Measurements from ENCODE around the gene MAPKAPK5. TPM values are rescaled to one million over a fixed set of nuclear protein-coding genes. Genes with fewer than 3 reads are reported as not detected.

The MAPKAPK5 gene
- total RNA-seq, 1 experiment from 2014 or later: 85.7 TPM

DNA sequence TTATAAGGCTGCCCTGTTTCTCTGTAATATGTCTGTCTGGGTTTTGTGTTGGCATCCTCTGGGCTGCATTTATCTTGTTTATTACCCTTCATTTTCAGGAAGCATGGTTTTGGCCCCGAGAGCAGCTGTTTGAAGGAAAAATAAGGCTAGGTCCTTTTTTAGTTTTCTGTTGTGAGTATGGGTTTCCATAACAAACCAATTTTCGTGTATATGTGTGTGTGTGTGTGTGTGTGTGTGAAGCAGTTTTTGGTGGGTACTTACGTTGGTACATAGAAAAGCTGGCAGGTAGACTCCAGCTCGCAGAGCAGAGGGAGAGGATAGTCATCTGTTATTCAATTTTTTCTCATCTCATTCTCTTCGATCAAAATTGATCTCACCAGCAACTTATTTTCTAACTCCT, 52.5 kb downstream of the MAPKAPK5 start:
- no peak overlapping the region for H3K18ac ChIP-seq (ENCODE audit: insufficient read length, low read depth, low read length)
- Mint-ChIP-seq H3K36me3 (ENCODE audit: insufficient read depth in 1 of 3, low read depth in 3 of 3) (peaks cover 42 to 80% (median 75%) of the 10 kb centered on the region in 3 experiments), H3K4me1 (no peaks in the 10 kb centered on the region), H3K27me3 (ENCODE audit: low read depth) (no peaks in the 10 kb centered on the region), H3K27ac (peak overlapping the region in 1 of 3 experiments; percentile 45; a peak in 2 of 7 replicates), H3K4me3 (no peak overlapping the region), H3K9me3 (peaks cover 0 to 3% of the 10 kb centered on the region in 2 experiments; a peak in 2 of 5 replicates)
- H2AK5ac ChIP-seq (ENCODE audit: insufficient read length, low read length): no peak overlapping the region
- H3K27me3 ChIP-seq (ENCODE audit: insufficient read depth, low read length): no peaks in the 10 kb centered on the region
- H2AFZ ChIP-seq (ENCODE audit: low read length): no peak overlapping the region
- no peaks in the 10 kb centered on the region for H3K4me1 ChIP-seq (ENCODE audit: insufficient read depth, low read length)
- H3K14ac ChIP-seq (ENCODE audit: insufficient read depth, low read length): no peak overlapping the region
- H3K9me3 ChIP-seq (ENCODE audit: control insufficient read depth, low read depth, low read length): no peaks in the 10 kb centered on the region
- WGBS (ENCODE audit: extremely low coverage, insufficient read length, low lambda C conversion rate): no CpG with 5 or more reads among the region's 5 CpGs
- no peak for DNase-seq
- H2BK5ac ChIP-seq (ENCODE audit: insufficient read length, low read length): no peak overlapping the region
- no peak overlapping the region for H4K8ac ChIP-seq (replicated peaks; ENCODE audit: insufficient read length, low read depth, low read length)
- H3K9ac ChIP-seq (ENCODE audit: extremely low read depth, insufficient read length, low read length): no peak overlapping the region
- no peak overlapping the region for H3T11ph ChIP-seq (ENCODE audit: low read length)
- H3K27ac ChIP-seq (ENCODE audit: insufficient read length, low read depth, low read length): no peak overlapping the region
- TF ChIP-seq, protein P1, sequence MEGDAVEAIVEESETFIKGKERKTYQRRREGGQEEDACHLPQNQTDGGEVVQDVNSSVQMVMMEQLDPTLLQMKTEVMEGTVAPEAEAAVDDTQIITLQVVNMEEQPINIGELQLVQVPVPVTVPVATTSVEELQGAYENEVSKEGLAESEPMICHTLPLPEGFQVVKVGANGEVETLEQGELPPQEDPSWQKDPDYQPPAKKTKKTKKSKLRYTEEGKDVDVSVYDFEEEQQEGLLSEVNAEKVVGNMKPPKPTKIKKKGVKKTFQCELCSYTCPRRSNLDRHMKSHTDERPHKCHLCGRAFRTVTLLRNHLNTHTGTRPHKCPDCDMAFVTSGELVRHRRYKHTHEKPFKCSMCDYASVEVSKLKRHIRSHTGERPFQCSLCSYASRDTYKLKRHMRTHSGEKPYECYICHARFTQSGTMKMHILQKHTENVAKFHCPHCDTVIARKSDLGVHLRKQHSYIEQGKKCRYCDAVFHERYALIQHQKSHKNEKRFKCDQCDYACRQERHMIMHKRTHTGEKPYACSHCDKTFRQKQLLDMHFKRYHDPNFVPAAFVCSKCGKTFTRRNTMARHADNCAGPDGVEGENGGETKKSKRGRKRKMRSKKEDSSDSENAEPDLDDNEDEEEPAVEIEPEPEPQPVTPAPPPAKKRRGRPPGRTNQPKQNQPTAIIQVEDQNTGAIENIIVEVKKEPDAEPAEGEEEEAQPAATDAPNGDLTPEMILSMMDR (conservative IDR thresholded peaks at IDR 0.05): no peak
- H4K20me1 ChIP-seq (ENCODE audit: control insufficient read depth, insufficient read depth, insufficient read length): no peaks in the 10 kb centered on the region
- no peak overlapping the region for H4K91ac ChIP-seq (ENCODE audit: insufficient read length, low read depth, low read length)
- H2BK12ac ChIP-seq (ENCODE audit: insufficient read length, low read depth, low read length): no peak overlapping the region
- H3K4me2 ChIP-seq (ENCODE audit: insufficient read depth, insufficient read length, low read length): no peak overlapping the region
- H2BK20ac ChIP-seq (ENCODE audit: low read depth, low read length, poor library complexity, severe bottlenecking): no peak overlapping the region
- H4K5ac ChIP-seq (ENCODE audit: insufficient read length, low read depth, low read length): no peak overlapping the region
- H3K56ac ChIP-seq (ENCODE audit: insufficient read length, low read depth, low read length): no peak overlapping the region
- no peaks in the 10 kb centered on the region for H3K79me2 ChIP-seq (ENCODE audit: insufficient read depth, low read length)
- H2BK120ac ChIP-seq (ENCODE audit: low read depth, low read length, poor library complexity, severe bottlenecking): no peak overlapping the region
- no peaks in the 10 kb centered on the region for H3K23me2 ChIP-seq (ENCODE audit: insufficient read length, low read depth, low read length, poor library complexity, severe bottlenecking)
- no peaks in the 10 kb centered on the region for H3K79me1 ChIP-seq (ENCODE audit: insufficient read depth, low read depth, low read length, poor library complexity, severe bottlenecking)
- H2BK15ac ChIP-seq (ENCODE audit: low read depth, low read length): no peak overlapping the region
- H3K4ac ChIP-seq (ENCODE audit: low read depth, low read length): no peak overlapping the region
- H3K23ac ChIP-seq (ENCODE audit: insufficient read length, low read depth, low read length): no peak overlapping the region

Measured in H9 (cell line).